Esophagus squamous epithelium (tissue), 5 donors: ENCODE data around the gene BFSP1. TPM values are rescaled to one million over a fixed set of nuclear protein-coding genes. Genes with fewer than 3 reads are reported as not detected.

Experiments used
- DNase-seq: peaks from one replicate; lab custom pipeline; 2025; lab: John Stamatoyannopoulos, UW
- H3K27ac ChIP-seq, 4 donors: fragments of 200-600 bp; sonication (generic); one replicate each; pipeline ENCODE4 v1.5.1; 2016 to 2019; ENCODE audit warnings: mild to moderate bottlenecking in 1 of 4
- H3K27me3 ChIP-seq, 4 donors: fragments of 200-600 bp; sonication (generic); 1 replicate in 3 of 4; 2 replicates in 1 of 4; pipeline versions ENCODE4 v1.5.1 to v1.6.0; 2017 to 2021; ENCODE audit warnings: antibody characterized with exemption in 1 of 4
- H3K36me3 ChIP-seq, 3 donors: fragments of 200-600 bp; sonication (generic); one replicate each; pipeline ENCODE4 v1.5.1; 2016 to 2019
- H3K4me1 ChIP-seq, 3 donors: fragments of 200-600 bp; sonication (generic); one replicate each; pipeline ENCODE4 v1.5.1; 2017 to 2019
- H3K4me3 ChIP-seq, 4 donors: fragments of 200-600 bp; sonication (generic); 1 replicate in 3 of 4; 2 replicates in 1 of 4; pipeline ENCODE4 v1.5.1; 2016 to 2019; ENCODE audit warnings: mild to moderate bottlenecking in 2 of 4, moderate library complexity in 1 of 4
- H3K9me3 ChIP-seq, 3 donors: fragments of 200-600 bp; sonication (generic); one replicate each; pipeline ENCODE4 v1.5.1; 2016 to 2019
- POLR2A ChIP-seq, 4 donors: fragments of 450-650 bp; IDR thresholded peaks; one replicate each; pipeline ENCODE4 v1.6.1; 2017; ENCODE audit warnings: antibody characterized with exemption in 4 of 4, mild to moderate bottlenecking in 4 of 4, moderate library complexity in 3 of 4
- WGBS, 2 donors: methylation state at CpG; one replicate each; pipeline ENCODE4 v1.1.5; 2018; 5-methylcytosine and 5-hydroxymethylcytosine counted together
- intact Hi-C: fragments of 100-400 bp; cut with DNase I; formaldehyde crosslinking; loops from one replicate; pipeline ENCODE4 v1.15.0; 2022
- total RNA-seq, 4 donors: library from RNA; depleted of rRNA; stranded (reverse); fragments of >200 nt; gene quantifications; one replicate each; pipeline ENCODE4 v1.1.0, GENCODE V29; 2016
- TF ChIP-seq, protein P1 (sequence below), 6 experiments: fragments of 450-650 bp in 4 of 6; fragments of 200-600 bp in 2 of 6; sonication (generic) in 2 of 6; IDR thresholded peaks; one replicate each; pipeline ENCODE4 v1.5.1; 2016 to 2019; ENCODE audit warnings: antibody characterized with exemption in 6 of 6, mild to moderate bottlenecking in 4 of 6, moderate library complexity in 4 of 6
- donor health status: DM: yes; HTN: yes; CAD: no.

BFSP1 gene
- total RNA-seq, 4 donors from 2014 or later = 0.56 to 1.3 (median 1.00) TPM

DNA sequence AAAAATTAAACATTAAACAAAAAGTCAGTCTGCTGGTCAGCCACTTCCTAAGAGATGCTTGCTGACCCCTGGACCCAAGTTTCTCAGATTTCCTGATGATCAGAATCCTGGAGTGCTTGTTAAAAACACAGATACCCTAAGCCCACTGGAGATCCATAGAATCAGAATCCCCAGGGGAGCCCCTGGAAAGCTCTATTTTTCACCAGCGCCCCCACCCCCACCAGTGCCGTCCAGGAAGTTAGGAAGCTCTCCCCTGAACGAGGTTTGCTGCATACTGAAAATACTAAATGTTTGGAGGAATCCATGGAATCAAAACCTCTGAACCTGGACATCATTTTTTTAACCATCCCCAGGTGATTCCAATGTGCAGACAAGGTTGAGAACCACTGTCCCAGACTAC, 69.2 kb downstream of the BFSP1 start:
- intact Hi-C loops = no loop called here
- H3K36me3 ChIP-seq = no peaks in the 10 kb centered on the region
- no peaks in the 10 kb centered on the region for H3K9me3 ChIP-seq
- no peak for DNase-seq
- no peak for TF ChIP-seq POLR2A (IDR thresholded peaks at IDR 0.05)
- TF ChIP-seq, protein P1, sequence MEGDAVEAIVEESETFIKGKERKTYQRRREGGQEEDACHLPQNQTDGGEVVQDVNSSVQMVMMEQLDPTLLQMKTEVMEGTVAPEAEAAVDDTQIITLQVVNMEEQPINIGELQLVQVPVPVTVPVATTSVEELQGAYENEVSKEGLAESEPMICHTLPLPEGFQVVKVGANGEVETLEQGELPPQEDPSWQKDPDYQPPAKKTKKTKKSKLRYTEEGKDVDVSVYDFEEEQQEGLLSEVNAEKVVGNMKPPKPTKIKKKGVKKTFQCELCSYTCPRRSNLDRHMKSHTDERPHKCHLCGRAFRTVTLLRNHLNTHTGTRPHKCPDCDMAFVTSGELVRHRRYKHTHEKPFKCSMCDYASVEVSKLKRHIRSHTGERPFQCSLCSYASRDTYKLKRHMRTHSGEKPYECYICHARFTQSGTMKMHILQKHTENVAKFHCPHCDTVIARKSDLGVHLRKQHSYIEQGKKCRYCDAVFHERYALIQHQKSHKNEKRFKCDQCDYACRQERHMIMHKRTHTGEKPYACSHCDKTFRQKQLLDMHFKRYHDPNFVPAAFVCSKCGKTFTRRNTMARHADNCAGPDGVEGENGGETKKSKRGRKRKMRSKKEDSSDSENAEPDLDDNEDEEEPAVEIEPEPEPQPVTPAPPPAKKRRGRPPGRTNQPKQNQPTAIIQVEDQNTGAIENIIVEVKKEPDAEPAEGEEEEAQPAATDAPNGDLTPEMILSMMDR (IDR thresholded peaks at IDR 0.05) = no peak
- H3K27ac ChIP-seq = no peak overlapping the region
- peaks cover 0 to 9% (median 0%) of the 10 kb centered on the region in 4 donors for H3K27me3 ChIP-seq
- H3K4me3 ChIP-seq = no peak overlapping the region
- 61 to 67% methylated on average over 2 to 3 of the region's 3 CpGs for WGBS, 2 donors
- no peaks in the 10 kb centered on the region for H3K4me1 ChIP-seq

- no peak for DNase-seq
- 52 to 53% methylated on average over 2 of the region's 2 CpGs for WGBS, 2 donors
- Histone ChIP-seq H3K27ac (no peak overlapping the region), H3K27me3 (peaks cover 0 to 14% (median 0%) of the 10 kb centered on the region in 4 donors), H3K4me3 (no peak overlapping the region), H3K9me3 (no peaks in the 10 kb centered on the region), H3K4me1 (no peaks in the 10 kb centered on the region), H3K36me3 (no peaks in the 10 kb centered on the region)
- TF ChIP-seq POLR2A (IDR thresholded peaks at IDR 0.05) = no peak
- TF ChIP-seq, protein P1 (IDR thresholded peaks at IDR 0.05) = no peak
- intact Hi-C loops = no loop called here
Measured at GRCh38 chr20:17460119-17460518, 71.1 kb downstream of the BFSP1 start.

DNA sequence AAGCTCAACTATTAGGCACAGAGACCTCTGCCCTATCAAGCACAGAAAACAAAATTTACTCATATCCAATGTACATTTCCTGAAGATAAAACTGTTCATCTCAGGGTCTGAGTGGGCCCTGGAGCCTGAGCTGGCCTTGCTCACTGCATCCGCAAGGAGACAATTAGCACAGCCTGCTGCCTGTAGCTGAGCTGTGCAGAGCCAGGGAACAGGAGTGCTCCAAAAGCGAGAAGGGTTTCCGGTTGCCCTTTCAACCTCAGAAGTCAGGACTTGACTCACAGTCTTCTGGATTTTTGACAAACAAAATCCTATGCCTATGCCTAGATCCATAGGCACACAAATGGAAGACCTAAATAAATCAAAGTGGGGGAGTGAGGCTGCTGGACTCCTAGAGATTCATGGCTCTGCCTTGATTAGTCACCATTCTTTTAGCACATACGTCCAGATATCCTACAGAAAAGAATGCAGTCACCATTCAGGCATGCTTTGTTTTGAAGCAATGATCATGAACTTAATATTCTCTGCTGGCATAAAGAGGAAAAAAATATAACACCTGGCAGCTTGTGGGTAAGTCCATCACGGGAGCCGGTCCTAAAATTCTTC, 73.5 kb downstream of the BFSP1 start:
- Histone ChIP-seq H3K4me3 (no peak overlapping the region), H3K36me3 (no peaks in the 10 kb centered on the region), H3K27me3 (peaks cover 0 to 30% (median 0%) of the 10 kb centered on the region in 4 donors), H3K27ac (no peak overlapping the region), H3K4me1 (no peaks in the 10 kb centered on the region), H3K9me3 (no peaks in the 10 kb centered on the region)
- 82 to 89% methylated on average over 5 to 6 of the region's 6 CpGs for WGBS, 2 donors
- TF ChIP-seq POLR2A (IDR thresholded peaks at IDR 0.05) = no peak
- TF ChIP-seq, protein P1 (IDR thresholded peaks at IDR 0.05) = no peak
- DNase-seq = no peak
- intact Hi-C loops = no loop called here

DNA sequence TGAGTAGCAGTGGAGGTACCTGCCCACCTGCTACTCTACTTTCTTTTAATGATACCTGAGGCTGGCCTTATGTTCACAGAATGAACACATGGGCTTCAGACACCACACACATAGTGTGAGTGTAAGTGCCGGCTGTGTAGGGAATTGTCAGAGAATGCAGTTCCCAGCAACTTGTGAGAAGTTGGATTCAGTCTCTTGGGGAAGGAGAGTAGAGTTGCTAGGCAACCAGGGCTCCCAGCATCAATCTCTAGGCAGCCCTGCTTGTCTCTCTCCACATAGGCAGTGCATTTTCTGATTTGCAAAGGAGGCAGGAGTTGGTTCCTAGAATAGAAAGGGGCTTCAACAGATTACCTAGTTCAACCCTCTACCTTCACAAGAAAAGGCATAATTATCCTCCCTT, 74.1 kb downstream of the BFSP1 start:
- intact Hi-C loops = no loop called here
- TF ChIP-seq, protein P1 (IDR thresholded peaks at IDR 0.05) = no peak
- no peak for TF ChIP-seq POLR2A (IDR thresholded peaks at IDR 0.05)
- Histone ChIP-seq H3K9me3 (no peaks in the 10 kb centered on the region), H3K27me3 (peaks cover 0 to 35% (median 0%) of the 10 kb centered on the region in 4 donors), H3K27ac (no peak overlapping the region), H3K4me3 (no peak overlapping the region), H3K4me1 (no peaks in the 10 kb centered on the region), H3K36me3 (no peaks in the 10 kb centered on the region)
- WGBS, 2 donors = 67 to 100% methylated on average over 1 of the region's 1 CpG
- no peak for DNase-seq

GRCh38 chr20:17456279-17456678, 74.9 kb downstream of the BFSP1 start:
- no peaks in the 10 kb centered on the region for H3K9me3 ChIP-seq
- 74 to 85% methylated on average over 7 to 8 of the region's 8 CpGs for WGBS, 2 donors
- H3K4me3 ChIP-seq = no peak overlapping the region
- no peak for TF ChIP-seq POLR2A (IDR thresholded peaks at IDR 0.05)
- TF ChIP-seq, protein P1 (IDR thresholded peaks at IDR 0.05) = no peak
- H3K36me3 ChIP-seq = no peaks in the 10 kb centered on the region
- DNase-seq = no peak
- H3K27ac ChIP-seq = no peak overlapping the region
- H3K27me3 ChIP-seq = peaks cover 0 to 39% (median 0%) of the 10 kb centered on the region in 4 donors
- intact Hi-C loops = no loop called here
- no peaks in the 10 kb centered on the region for H3K4me1 ChIP-seq
